Adrenal gland (tissue), 12 donors: ENCODE measurements around the gene TRIP11. TPM values are rescaled to one million over a fixed set of nuclear protein-coding genes. Genes with fewer than 3 reads are reported as not detected.

Source experiments
- DNase-seq, 7 donors: peaks; one replicate each; pipeline ENCODE4 v3.0.0-alpha.2; 2019 to 2020
- H3K27ac ChIP-seq, 5 donors: fragments of 200-600 bp; sonication (generic) in 4 of 5; 1 replicate in 3 of 5; 2 replicates in 2 of 5; pipeline versions ENCODE4 v1.5.1 to v1.8.0; 2016 to 2020; ENCODE audit warnings: mild to moderate bottlenecking in 1 of 5
- H3K27me3 ChIP-seq: fragments of 200-600 bp; 2 replicates; pipeline ENCODE4 v1.8.0; 2021
- H3K36me3 ChIP-seq, 2 donors: fragments of 200-600 bp; replicated peaks in 1 of 2; 1 replicate in 1 of 2; 2 replicates in 1 of 2; pipeline versions ENCODE4 v1.5.1 to v1.8.0; 2018 to 2022
- H3K4me1 ChIP-seq, 2 donors: fragments of 200-600 bp; replicated peaks in 1 of 2; 1 replicate in 1 of 2; 2 replicates in 1 of 2; pipeline versions ENCODE4 v1.5.1 to v1.8.0; 2018 to 2021
- H3K4me3 ChIP-seq, 4 donors: fragments of 200-600 bp; sonication (generic) in 3 of 4; one replicate each; pipeline ENCODE4 v1.5.1; 2016 to 2018
- H3K9me3 ChIP-seq, 3 donors: fragments of 200-600 bp; sonication (generic) in 1 of 3; replicated peaks in 1 of 3; 1 replicate in 2 of 3; 2 replicates in 1 of 3; pipeline versions ENCODE4 v1.5.1 to v1.8.0; 2016 to 2021
- CTCF ChIP-seq, 6 experiments: fragments of 450-650 bp in 4 of 6; fragments of 200-600 bp in 2 of 6; sonication (generic) in 1 of 6; IDR thresholded peaks; 1 replicate in 5 of 6; 2 replicates in 1 of 6; pipeline versions ENCODE4 v1.5.1 to v1.8.0; 2016 to 2021; ENCODE audit warnings: antibody characterized with exemption in 6 of 6, mild to moderate bottlenecking in 2 of 6, moderate library complexity in 1 of 6
- POLR2A ChIP-seq, 2 donors: fragments of 450-650 bp; IDR thresholded peaks; one replicate each; pipeline ENCODE4 v1.6.1; 2017; ENCODE audit warnings: antibody characterized with exemption in 2 of 2, mild to moderate bottlenecking in 2 of 2, moderate library complexity in 1 of 2
- WGBS, 4 donors: extraction: QIAGEN DNeasy Blood & Tissue Kit in 2 of 4; methylation state at CpG; one replicate each; pipeline versions ENCODE4 v1.1.5 to v1.1.7; 2013 to 2017; 5-methylcytosine and 5-hydroxymethylcytosine counted together
- intact Hi-C, 2 donors: fragments of 100-400 bp; cut with DNase I; formaldehyde crosslinking; loops; one replicate each; pipeline versions ENCODE4 v1.14.1 to v1.15.0; 2022 to 2023
- polyA plus RNA-seq, 3 donors: library from polyadenylated mRNA; stranded (reverse); fragments of 200-250 nt in 2 of 3; fragments of 350-450 nt in 1 of 3; fragmentation: Illumina TruSeq in 1 of 3; extraction: RNeasy Lipid Tissue Mini Kit (QIAGEN cat#74804) in 1 of 3; gene quantifications; one replicate each; pipeline ENCODE4 v1.2.3, GENCODE V29; 2013 to 2014
- total RNA-seq, 9 donors: library from RNA; depleted of rRNA in 4 of 9; stranded (reverse); fragments of >200 nt in 4 of 9; fragments of 120-200 nt in 1 of 9; fragmentation: NEBNext Ultra II Directional in 1 of 9; extraction: Animal tissue kit (Norgen Biotek cat#: 25700) in 1 of 9; gene quantifications; one replicate each; pipeline versions ENCODE4 v1.1.0 to v1.2.4, GENCODE V29; 2013 to 2023
- donor health status: healthy with polysubstance abuse.
- donor health status: Bipolar disorder and iron deficiency.
- donor health status: DM: yes; HTN: yes; CAD: no.
- donor health status: DM: no; HTN: no; CAD: no.
- donor health status: DM: no; HTN: no; CAD: no.
- donor health status: DM: yes; HTN: yes; CAD: no.

Gene TRIP11
- total and polyA plus RNA-seq, 12 donors, result 3.6 to 67.4 (median 34.7) TPM

GRCh38 chr14:91957876-91958313 is 82.0 kb downstream of the TRIP11 start:
- TF ChIP-seq CTCF (IDR thresholded peaks at IDR 0.05) (no peak), POLR2A (IDR thresholded peaks at IDR 0.05) (no peak)
- Histone ChIP-seq H3K4me3 (no peak overlapping the region), H3K9me3 (no peaks in the 10 kb centered on the region), H3K36me3 (no peaks in the 10 kb centered on the region), H3K4me1 (peaks cover 0 to 3% of the 10 kb centered on the region in 2 donors), H3K27me3 (no peaks in the 10 kb centered on the region), H3K27ac (no peak overlapping the region)
- 89 to 92% (median 91%) methylated on average over 7 to 9 of the region's 9 CpGs for WGBS, 4 donors
- intact Hi-C loops, result loop anchor here in 1 of 2 donors (5.0 kb wide), 1 partner anchor 46 kb away; no protein-coding TSS in a partner anchor
- DNase-seq, result no peak

- H3K27ac ChIP-seq, result no peak overlapping the region
- no peaks in the 10 kb centered on the region for H3K27me3 ChIP-seq
- H3K4me3 ChIP-seq, result no peak overlapping the region
- H3K9me3 ChIP-seq, result no peaks in the 10 kb centered on the region
- no peaks in the 10 kb centered on the region for H3K36me3 ChIP-seq
- no peak for TF ChIP-seq POLR2A (IDR thresholded peaks at IDR 0.05)
- no peak for TF ChIP-seq CTCF (IDR thresholded peaks at IDR 0.05)
- H3K4me1 ChIP-seq, result peaks cover 0 to 3% of the 10 kb centered on the region in 2 donors
- DNase-seq, result no peak
- 76 to 88% (median 81%) methylated on average over 5 of the region's 5 CpGs for WGBS, 4 donors
- intact Hi-C loops, result loop anchor here in 1 of 2 donors (5.0 kb wide), 1 partner anchor 44 kb away; no protein-coding TSS in a partner anchor
Observed at GRCh38 chr14:91956616-91957015, 83.2 kb downstream of the TRIP11 start.

GRCh38 chr14:91955168-91955567 is 84.7 kb downstream of the TRIP11 start:
- Histone ChIP-seq H3K36me3 (no peaks in the 10 kb centered on the region), H3K4me1 (peaks cover 0 to 3% of the 10 kb centered on the region in 2 donors), H3K27me3 (no peaks in the 10 kb centered on the region), H3K9me3 (no peaks in the 10 kb centered on the region), H3K27ac (no peak overlapping the region), H3K4me3 (no peak overlapping the region)
- DNase-seq, result no peak
- 59 to 72% (median 68%) methylated on average over 1 of the region's 1 CpG for WGBS, 4 donors
- intact Hi-C loops, result loop anchor here in 1 of 2 donors (5.0 kb wide), 1 partner anchor 43 kb away; no protein-coding TSS in a partner anchor
- TF ChIP-seq POLR2A (IDR thresholded peaks at IDR 0.05) (no peak), CTCF (IDR thresholded peaks at IDR 0.05) (no peak)

- TF ChIP-seq CTCF (IDR thresholded peaks at IDR 0.05) (no peak), POLR2A (IDR thresholded peaks at IDR 0.05) (no peak)
- DNase-seq, result peak; percentile 34 to 73 (median 50)
- Histone ChIP-seq H3K27me3 (no peaks in the 10 kb centered on the region), H3K4me1 (peaks cover 0 to 3% of the 10 kb centered on the region in 2 donors), H3K9me3 (no peaks in the 10 kb centered on the region), H3K4me3 (no peak overlapping the region), H3K36me3 (no peaks in the 10 kb centered on the region), H3K27ac (peak overlapping the region in 1 of 5 donors; percentile 4)
- intact Hi-C loops, result no loop called here
- WGBS, 4 donors, result 55 to 63% (median 59%) methylated on average over 8 of the region's 8 CpGs
Observed at GRCh38 chr14:91953170-91953985, 86.5 kb downstream of the TRIP11 start.
